GM18870 (cell line): ENCODE data around the gene VMAC.
A peak's percentile ranks its signal among the peaks of the same experiment; 100 is the strongest.

Experiments
- ATAC-seq: cut with Tn5 transposase; IDR thresholded peaks from one replicate; pipeline ENCODE4 v1.9.1; 2021; ENCODE audit warnings: moderate library complexity; ENCODE audit not compliant: unreplicated experiment

VMAC gene

DNA sequence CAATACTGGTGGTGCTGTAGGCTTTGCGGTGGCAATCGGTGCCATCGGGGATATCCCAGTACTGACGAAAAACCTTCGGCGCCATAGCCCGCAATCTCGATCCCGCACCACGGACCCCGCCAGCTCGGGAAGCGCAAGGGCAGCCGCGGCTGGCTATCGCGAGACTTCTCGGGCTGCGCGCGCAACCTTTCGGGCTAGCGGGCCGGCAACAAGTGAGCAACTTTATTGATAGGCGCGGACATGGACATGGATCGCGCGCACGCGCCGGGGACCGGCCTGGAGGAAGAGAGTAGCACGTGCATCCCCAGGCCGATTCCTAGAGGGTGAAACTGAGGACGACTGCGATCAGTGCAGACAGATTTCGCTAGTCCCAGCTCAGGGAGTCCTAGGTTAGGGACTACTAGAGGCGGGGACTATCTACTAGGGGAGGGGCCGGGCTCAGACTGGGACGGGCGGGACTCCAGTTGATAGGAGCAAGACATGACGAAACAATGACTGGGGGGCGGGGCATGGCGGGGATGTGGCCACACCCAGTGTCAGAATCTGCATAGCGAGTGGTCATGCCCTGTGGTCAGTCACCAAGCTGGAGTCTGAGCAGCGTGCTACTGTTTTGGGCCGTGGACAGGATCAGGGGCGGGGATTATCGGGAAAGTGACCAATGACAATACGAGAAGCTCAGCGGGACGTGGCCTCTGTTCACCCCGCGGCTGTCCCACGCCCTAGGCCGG is 884 bp upstream of the VMAC start, which contains the start of gene NDUFA11:
NDUFA11 (minus strand) TSS at position 167 of the 728 bp plus-strand sequence; CDS start at position 85, 82 bp downstream.
- peak; percentile 31 for ATAC-seq

- ATAC-seq: no peak
Measured at GRCh38 chr19:5905114-5905778, 574 bp downstream of the VMAC start.

DNA sequence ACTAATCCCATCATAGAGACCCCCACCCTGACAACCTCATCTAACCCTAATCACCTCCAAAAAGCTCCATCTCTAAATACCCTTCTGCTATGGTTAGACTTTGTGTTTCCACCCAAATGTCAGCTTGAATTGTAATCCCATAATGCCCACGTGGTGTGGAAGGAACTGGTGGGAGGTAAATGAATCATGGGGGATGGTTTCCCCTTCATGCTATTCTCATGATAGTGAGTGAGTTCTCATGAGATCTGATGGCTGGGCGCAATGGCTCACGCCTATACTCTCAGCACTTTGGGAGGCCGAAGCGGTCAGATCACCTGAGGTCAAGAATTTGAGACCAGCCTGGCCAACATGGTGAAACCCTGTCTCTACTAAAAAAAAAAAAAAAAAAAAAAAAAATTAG is 2.6 kb downstream of the VMAC start:
- ATAC-seq: no peak

DNA sequence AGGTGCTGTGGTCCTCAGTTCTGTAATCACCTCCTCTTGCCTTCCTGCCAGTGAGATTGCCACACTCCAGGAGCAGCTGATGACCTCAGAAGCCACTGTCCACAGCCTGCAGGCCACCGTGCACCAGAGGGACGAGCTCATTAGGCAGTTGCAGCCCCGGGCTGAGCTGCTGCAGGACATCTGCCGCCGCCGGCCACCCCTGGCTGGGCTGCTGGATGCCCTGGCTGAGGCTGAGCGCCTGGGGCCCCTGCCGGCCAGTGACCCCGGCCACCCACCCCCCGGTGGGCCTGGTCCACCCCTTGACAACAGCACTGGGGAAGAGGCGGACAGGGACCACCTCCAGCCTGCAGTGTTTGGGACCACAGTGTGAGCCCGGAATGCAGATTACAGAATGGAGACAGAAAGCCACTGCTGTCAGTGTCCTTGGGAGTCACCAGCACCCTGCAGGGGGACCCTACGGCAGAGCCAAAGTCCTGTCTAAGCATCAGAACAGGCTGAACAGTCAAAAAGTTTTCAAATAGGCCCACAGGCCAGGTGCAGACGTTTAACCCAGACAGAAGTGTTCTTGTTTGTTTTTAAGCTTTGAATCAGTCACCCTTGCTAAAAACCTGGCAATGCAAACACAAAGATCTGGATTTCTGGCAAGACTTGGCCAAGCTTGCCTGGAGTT is 4.2 kb downstream of the VMAC start:
- ATAC-seq: no peak

- no peak for ATAC-seq
Measured at GRCh38 chr19:5910638-5910907, 5.9 kb downstream of the VMAC start.

GRCh38 chr19:5911366-5911765 is 6.7 kb downstream of the VMAC start:
- ATAC-seq: no peak

DNA sequence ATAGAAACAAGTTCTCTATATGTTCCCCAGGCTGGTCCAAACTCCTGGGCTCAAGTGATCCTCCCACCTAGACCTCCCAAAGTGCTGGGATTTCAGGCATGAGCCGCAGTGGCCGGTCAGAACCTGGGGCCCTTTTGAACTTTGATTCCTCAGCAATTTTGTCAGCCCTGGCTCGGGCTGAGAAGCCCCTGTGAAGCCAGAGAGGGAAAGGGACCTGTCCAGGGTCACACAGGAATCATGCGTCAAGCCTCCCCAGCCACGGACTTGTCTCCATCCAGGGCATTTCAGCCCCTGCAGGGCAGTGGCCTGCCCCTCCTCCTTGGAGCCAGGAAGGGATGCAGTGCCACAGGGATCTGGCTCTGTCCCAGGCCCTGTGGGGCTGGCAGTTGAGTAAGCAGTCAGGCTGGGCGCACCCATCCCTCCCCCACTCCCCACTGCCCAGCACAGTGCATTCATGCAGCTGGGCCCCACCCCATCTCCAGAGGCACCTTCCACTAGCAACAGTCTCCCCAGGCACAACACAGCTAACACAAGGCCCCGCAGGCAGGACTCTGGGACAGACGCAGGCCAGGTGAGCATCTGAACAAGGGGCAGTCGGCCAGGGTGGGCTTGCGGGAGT is 9.2 kb downstream of the VMAC start, which contains the start of gene CAPS:
CAPS (plus strand) TSS at position 516 of the 619 bp plus-strand sequence. CDS start 153 bp downstream, outside the sequence.
- ATAC-seq: no peak

GRCh38 chr19:5914358-5914774 is 9.7 kb downstream of the VMAC start:
- no peak for ATAC-seq

GRCh38 chr19:5914946-5915781 is 10.5 kb downstream of the VMAC start:
- ATAC-seq: no peak

DNA sequence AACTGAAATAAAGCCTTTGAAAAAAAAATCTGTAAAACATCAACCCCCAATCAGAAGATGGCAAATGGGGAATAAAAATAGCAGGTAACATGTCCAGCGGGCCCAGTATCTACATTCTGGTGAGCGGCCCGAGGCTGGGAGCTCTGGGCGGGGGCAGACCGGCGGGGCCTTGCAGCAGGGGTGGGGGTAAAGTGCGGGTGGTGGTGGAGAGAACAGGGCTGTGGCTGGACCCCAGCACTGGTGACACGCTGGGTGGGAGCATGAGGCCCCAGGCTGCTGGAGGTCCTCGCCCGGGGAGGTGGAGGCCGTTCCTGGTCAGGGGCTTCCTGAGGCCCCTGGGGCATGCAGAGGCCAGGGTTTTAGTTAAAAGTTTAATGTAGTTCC is 11.1 kb downstream of the VMAC start:
- no peak for ATAC-seq

GRCh38 chr19:5916181-5916708 is 11.6 kb downstream of the VMAC start:
- ATAC-seq: no peak

DNA sequence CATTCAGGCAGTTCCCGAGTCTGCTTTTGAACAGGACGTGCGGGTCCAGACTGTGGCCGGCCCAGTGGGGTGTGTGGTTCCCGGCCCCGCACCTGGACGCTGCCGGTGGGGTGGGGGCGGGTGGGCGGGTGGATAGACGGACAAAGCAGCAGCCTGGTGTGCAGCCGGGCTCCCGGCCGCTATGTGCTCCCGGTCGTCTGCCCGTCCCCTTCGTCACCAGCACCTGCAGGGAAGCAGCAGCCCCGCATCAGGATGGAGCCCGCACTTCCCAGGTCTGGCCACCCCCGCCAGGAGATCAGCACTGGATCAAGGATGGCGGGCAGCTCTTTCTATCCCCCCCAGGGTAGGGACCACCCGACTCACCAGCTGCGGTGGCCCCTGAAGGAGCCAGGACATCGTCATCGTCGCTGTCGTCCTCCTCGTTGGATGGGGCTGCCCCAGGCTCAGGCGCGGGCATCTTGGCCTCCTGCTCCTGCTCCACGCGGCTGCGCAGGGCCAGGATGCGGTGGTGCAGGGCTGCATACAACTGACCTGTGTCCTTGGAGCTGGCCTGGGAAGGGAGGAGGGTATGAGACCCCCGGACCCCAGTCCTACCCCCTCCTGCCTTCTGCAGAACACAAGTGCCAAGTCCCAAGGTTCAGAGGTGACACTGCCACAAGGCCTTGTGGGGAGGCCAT is 12.9 kb downstream of the VMAC start:
- no peak for ATAC-seq

DNA sequence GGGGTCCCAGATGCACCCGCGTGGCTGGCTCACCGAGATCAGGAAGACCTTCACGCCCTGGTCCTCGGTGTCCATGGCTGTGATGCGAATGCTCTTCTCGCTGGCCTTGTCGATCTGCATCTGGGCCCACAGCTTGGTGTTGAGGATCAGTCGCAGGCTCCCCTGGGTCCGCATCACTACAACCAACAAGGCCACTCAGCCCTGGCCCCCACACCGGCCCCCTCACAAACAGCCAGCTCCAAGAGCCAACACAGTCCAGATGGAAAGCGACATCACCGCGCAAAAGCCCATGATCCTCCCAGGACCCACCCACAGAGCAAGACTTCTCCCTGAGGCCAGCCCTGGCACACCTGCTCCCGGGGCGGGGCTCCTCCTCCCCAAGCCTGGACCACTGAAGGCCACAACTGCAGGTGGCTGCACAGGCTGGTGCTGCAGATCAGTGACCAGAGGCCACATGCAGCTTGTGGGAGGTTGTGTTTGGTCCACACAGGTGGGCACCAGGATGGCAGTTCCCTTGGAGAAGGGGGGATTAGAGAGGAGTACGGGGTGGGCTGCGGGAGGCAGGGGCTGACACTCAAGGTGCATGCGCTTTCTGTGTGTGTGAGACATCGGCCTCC is 13.9 kb downstream of the VMAC start:
- no peak for ATAC-seq

GRCh38 chr19:5921516-5922160 is 17.0 kb downstream of the VMAC start:
- no peak for ATAC-seq

GRCh38 chr19:5922161-5922545 is 17.5 kb downstream of the VMAC start:
- ATAC-seq: no peak

DNA sequence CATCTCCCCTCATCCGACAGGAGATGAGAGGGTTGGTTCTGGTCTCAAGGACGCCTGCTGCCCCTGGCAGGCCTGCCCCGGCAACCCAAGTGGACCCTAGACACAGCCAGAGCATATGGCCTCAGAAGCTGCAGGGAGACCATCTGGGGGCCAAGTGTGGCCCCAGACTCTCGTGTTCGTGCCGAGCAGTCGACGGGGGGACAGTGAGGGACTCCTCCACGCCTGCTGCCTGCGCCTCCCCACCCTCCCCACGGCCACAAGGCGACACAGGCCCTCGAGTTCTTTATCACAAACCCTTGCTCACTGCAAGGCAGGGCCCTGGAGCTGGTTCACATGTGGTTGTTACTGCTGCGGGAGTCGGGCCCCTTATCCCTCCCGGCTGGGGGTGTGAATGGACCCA is 18.7 kb downstream of the VMAC start:
- no peak for ATAC-seq

DNA sequence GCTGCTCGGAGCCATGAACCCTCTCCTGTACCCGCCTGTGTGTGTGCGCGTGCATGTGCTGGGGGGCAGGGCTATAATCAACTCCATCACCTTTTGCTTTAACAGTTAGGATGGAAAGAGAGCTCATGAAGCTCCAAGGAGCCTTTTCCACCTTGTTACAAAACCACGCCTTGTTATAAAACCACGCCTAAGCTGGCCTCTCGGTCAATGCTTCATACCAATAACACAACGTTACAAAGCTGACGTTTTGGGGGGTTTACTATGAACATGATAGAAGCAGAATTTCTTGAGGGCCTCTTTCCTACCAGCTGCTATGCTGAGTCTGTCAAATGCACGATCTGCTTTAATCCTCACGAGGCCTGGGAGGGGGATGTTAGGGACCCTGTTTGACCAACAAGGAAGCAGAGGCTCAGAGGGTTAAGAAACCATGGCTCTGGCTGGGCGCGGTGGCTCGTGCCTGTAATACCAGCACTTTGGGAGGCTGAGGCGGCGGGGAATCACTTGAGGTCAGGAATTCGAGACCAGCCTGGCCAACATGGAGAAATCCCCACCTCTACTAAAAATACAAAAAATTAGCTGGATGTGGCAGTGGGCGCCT is 21.3 kb downstream of the VMAC start:
- no peak for ATAC-seq

DNA sequence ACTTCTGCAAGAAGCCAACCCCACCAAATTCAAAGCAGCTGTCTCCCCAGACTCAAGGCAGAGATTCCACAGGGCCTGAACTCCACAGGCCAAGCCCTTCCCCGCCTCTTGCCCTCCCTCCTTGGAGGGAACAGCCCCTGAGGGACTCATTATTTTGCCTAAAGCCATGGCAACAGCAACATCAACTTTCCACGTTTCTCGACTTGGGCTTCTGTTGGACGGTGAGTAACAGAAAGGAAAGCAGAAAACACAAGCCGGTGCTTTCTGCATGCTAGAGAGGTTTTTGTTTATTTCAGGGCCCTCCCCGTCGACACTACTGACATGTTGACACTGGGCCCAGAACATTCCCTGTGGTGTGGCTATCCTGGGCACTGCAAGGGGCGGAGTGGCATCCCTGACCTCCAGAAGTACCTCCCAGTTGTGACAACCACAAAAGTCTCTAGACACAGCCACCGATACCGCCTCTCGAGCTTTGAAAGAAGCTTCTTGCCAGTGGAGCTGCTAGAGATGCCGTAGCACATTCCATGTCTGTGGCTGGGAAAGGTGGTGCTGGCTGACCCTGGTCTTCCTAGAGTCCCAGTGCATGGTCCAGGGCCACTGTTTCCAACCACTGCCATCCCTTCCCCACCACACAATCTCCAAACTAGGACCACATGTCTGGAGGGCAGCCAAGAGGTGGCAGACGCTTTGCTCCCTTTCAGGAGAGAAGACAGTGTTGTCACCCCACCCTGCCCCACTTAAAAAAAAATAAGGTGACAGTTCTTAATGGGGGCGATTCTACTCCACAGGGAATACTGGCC is 22.2 kb downstream of the VMAC start:
- ATAC-seq: no peak
